SK-N-SH (cell line): ENCODE results near the gene ACTG2. TPM values are rescaled to one million over a fixed set of nuclear protein-coding genes. Genes with fewer than 3 reads are reported as not detected.

Source experiments
- CTCF ChIA-PET: fragments of 300-600, 350-600 bp; formaldehyde crosslinking; extraction: SDS; loops from one replicate; lab custom pipeline; 2021; lab: Yijun Ruan, JAX
- POLR2A ChIA-PET: fragments of 350-600 bp; sonication (Branson Sonifier 250); formaldehyde crosslinking; extraction: SDS; loops from one replicate; lab custom pipeline; 2020; ENCODE audit warnings: antibody characterized with exemption, inconsistent platforms; lab: Yijun Ruan, JAX
- DNase-seq: peaks from one replicate; pipeline ENCODE4 v3.0.0; 2012
- H2AFZ ChIP-seq: fragments of 200-600 bp; sonication (generic); 2 replicates; pipeline ENCODE4 v1.8.1; 2016; ENCODE audit warnings: antibody characterized with exemption, mild to moderate bottlenecking, low read depth
- H3F3A ChIP-seq: fragments of 200-600 bp; sonication (generic); replicated peaks from 2 replicates; pipeline ENCODE3; 2016; ENCODE audit warnings: antibody characterized with exemption, mild to moderate bottlenecking; ENCODE audit not compliant: insufficient read depth
- H3K27ac ChIP-seq, 2 experiments: fragments of 200-500 bp in 1 of 2; fragments of 200-600 bp in 1 of 2; sonication (Bioruptor generic) in 1 of 2; sonication (generic), shearing (Covaris generic) in 1 of 2; 2 replicates each; pipeline versions ENCODE4 v1.5.1 to v1.6.1; 2014 to 2016; ENCODE audit warnings: low read depth in 2 of 2, inconsistent platforms in 1 of 2, low read length in 1 of 2, mild to moderate bottlenecking in 1 of 2, mixed read lengths in 1 of 2
- H3K27me3 ChIP-seq: fragments of 200-600 bp; sonication (generic), shearing (Covaris generic); 2 replicates; pipeline ENCODE4 v1.6.1; 2016; ENCODE audit warnings: mixed run types; ENCODE audit not compliant: insufficient read depth
- H3K36me3 ChIP-seq, 2 experiments: fragments of 200-500 bp in 1 of 2; fragments of 200-600 bp in 1 of 2; sonication (Bioruptor generic) in 1 of 2; sonication (generic) in 1 of 2; replicated peaks in 1 of 2; 2 replicates each; pipeline versions ENCODE3 to v1.5.1; 2014 to 2016; ENCODE audit warnings: low read length in 1 of 2, mild to moderate bottlenecking in 1 of 2; ENCODE audit not compliant: insufficient read depth in 2 of 2, control insufficient read depth in 1 of 2
- H3K4me1 ChIP-seq, 2 experiments: fragments of 200-500 bp in 1 of 2; fragments of 200-600 bp in 1 of 2; sonication (Bioruptor generic) in 1 of 2; sonication (generic), shearing (Covaris generic) in 1 of 2; 2 replicates each; pipeline versions ENCODE4 v1.5.1 to v1.6.1; 2014 to 2016; ENCODE audit warnings: low read depth in 1 of 2, low read length in 1 of 2, mixed run types in 1 of 2; ENCODE audit not compliant: insufficient read depth in 2 of 2, control insufficient read depth in 1 of 2
- H3K4me2 ChIP-seq: fragments of 200-600 bp; sonication (generic), shearing (Covaris generic); 2 replicates; pipeline ENCODE4 v1.6.1; 2017; ENCODE audit warnings: mixed run types
- H3K4me3 ChIP-seq, 2 experiments: fragments of 200-500 bp in 1 of 2; fragments of 200-600 bp in 1 of 2; sonication (Bioruptor generic) in 1 of 2; sonication (generic), shearing (Covaris generic) in 1 of 2; 2 replicates each; pipeline versions ENCODE4 v1.5.1 to v1.8.1; 2014 to 2016; ENCODE audit warnings: low read depth in 2 of 2, inconsistent platforms in 1 of 2, low read length in 1 of 2, mild to moderate bottlenecking in 1 of 2, mixed read lengths in 1 of 2, moderate library complexity in 1 of 2
- H3K79me2 ChIP-seq: fragments of 200-600 bp; sonication (generic); 2 replicates; pipeline ENCODE4 v1.8.1; 2017; ENCODE audit warnings: mild to moderate bottlenecking; ENCODE audit not compliant: insufficient read depth
- H3K9ac ChIP-seq: fragments of 200-600 bp; sonication (generic); 2 replicates; pipeline ENCODE4 v1.6.1; 2017; ENCODE audit warnings: mixed run types
- H3K9me2 ChIP-seq: fragments of 200-600 bp; sonication (generic); 2 replicates; pipeline ENCODE4 v1.6.1; 2017; ENCODE audit warnings: mixed run types
- H3K9me3 ChIP-seq: fragments of 200-600 bp; sonication (generic); 2 replicates; pipeline ENCODE4 v1.6.1; 2017; ENCODE audit warnings: mixed run types, mild to moderate bottlenecking, moderate library complexity
- H4K20me1 ChIP-seq: fragments of 200-600 bp; sonication (generic); 2 replicates; pipeline ENCODE4 v1.6.1; 2017; ENCODE audit warnings: mild to moderate bottlenecking, mixed run types; ENCODE audit not compliant: insufficient read depth
- CHD2 ChIP-seq: fragments of 150-350 bp; IDR thresholded peaks from 2 replicates; pipeline ENCODE4 v1.6.1; 2018; ENCODE audit warnings: low read length; ENCODE audit not compliant: partially characterized antibody
- FOXM1 ChIP-seq: IDR thresholded peaks from 2 replicates; pipeline ENCODE4 v1.4.0; 2012; ENCODE audit warnings: low read depth, mild to moderate bottlenecking
- GATA2 ChIP-seq: sonication (generic); formaldehyde crosslinking; IDR thresholded peaks from 2 replicates; pipeline ENCODE4 v1.5.0; 2020; ENCODE audit warnings: mild to moderate bottlenecking, missing genetic modification reagents
- MAX ChIP-seq: IDR thresholded peaks from 2 replicates; pipeline ENCODE4 v1.4.0; 2012; ENCODE audit warnings: low read depth
- MEF2A ChIP-seq: IDR thresholded peaks from 2 replicates; pipeline ENCODE4 v1.4.0; 2012; ENCODE audit warnings: low read depth, borderline replicate concordance
- NFIC ChIP-seq: IDR thresholded peaks from 2 replicates; pipeline ENCODE4 v1.4.0; 2012; ENCODE audit warnings: borderline replicate concordance
- RAD21 ChIP-seq: IDR thresholded peaks from 2 replicates; pipeline ENCODE4 v1.6.1; 2012; ENCODE audit warnings: mild to moderate bottlenecking, low read length
- RCOR1 ChIP-seq: fragments of 150-350 bp; IDR thresholded peaks from 2 replicates; pipeline ENCODE4 v1.6.1; 2017; ENCODE audit warnings: antibody characterized with exemption, low read length
- REST ChIP-seq: IDR thresholded peaks from 2 replicates; pipeline ENCODE4 v1.6.1; 2012; ENCODE audit warnings: mild to moderate bottlenecking, low read depth, low read length, moderate library complexity
- RFX5 ChIP-seq: IDR thresholded peaks from 2 replicates; pipeline ENCODE4 v1.6.1; 2012; ENCODE audit warnings: mild to moderate bottlenecking, improper control_type of control experiment, low read length
- TCF12 ChIP-seq: IDR thresholded peaks from 2 replicates; pipeline ENCODE4 v1.4.0; 2012
- TEAD4 ChIP-seq: IDR thresholded peaks from 2 replicates; pipeline ENCODE4 v1.4.0; 2012; ENCODE audit warnings: mild to moderate bottlenecking, borderline replicate concordance; ENCODE audit not compliant: insufficient read depth
- USF1 ChIP-seq: IDR thresholded peaks from 2 replicates; pipeline ENCODE4 v1.4.0; 2012; ENCODE audit warnings: low read depth, borderline replicate concordance
- YY1 ChIP-seq: IDR thresholded peaks from 2 replicates; pipeline ENCODE4 v1.4.0; 2012; ENCODE audit warnings: low read depth, mild to moderate bottlenecking
- whole genome bisulfite sequencing: methylation state at CpG from one replicate; pipeline ENCODE4 v1.1.6; 2017; ENCODE audit warnings: low lambda C conversion rate; 5-methylcytosine and 5-hydroxymethylcytosine counted together
- polyA plus RNA-seq, 3 experiments: library from polyadenylated mRNA; depleted of rRNA; stranded (reverse); fragments of >200 nt; gene quantifications; 2 replicates each; pipeline ENCODE4 v1.2.3, GENCODE V29; 2012

ACTG2 gene
- polyA plus RNA-seq, 1 of the 3 experiments (the other 2 are of a cell fraction), result 0.25 TPM

- H3K4me3 ChIP-seq, result no peak overlapping the region
- H3K9ac ChIP-seq, result no peak overlapping the region
- CTCF ChIA-PET, result no interaction called here
- no peak overlapping the region for H2AFZ ChIP-seq
- no peaks in the 10 kb centered on the region for H3K9me3 ChIP-seq
- no peak overlapping the region for H3K4me2 ChIP-seq
- no peaks in the 10 kb centered on the region for H4K20me1 ChIP-seq
- H3K9me2 ChIP-seq, result no peaks in the 10 kb centered on the region
- no peaks in the 10 kb centered on the region for H3K36me3 ChIP-seq
- no peaks in the 10 kb centered on the region for H3F3A ChIP-seq
- peaks cover 0 to 5% of the 10 kb centered on the region in 2 experiments; a peak in 1 of 4 replicates for H3K4me1 ChIP-seq
- 60% methylated on average over 2 of the region's 2 CpGs for WGBS
- TF ChIP-seq GATA2 (no peak), RAD21 (no peak), USF1 (no peak), NFIC (no peak), CHD2 (no peak), MAX (no peak), RCOR1 (no peak), TCF12 (no peak), RFX5 (no peak), REST (no peak), FOXM1 (no peak), MEF2A (no peak)
- no peak for DNase-seq
- no peaks in the 10 kb centered on the region for H3K79me2 ChIP-seq
- no peaks in the 10 kb centered on the region; the same call in 1 of the 2 replicates for H3K27me3 ChIP-seq
- POLR2A ChIA-PET, result no interaction called here
- H3K27ac ChIP-seq, result no peak overlapping the region
These were observed 23.9 kb downstream of the ACTG2 start for GRCh38 chr2:73916666-73917065.

GRCh38 chr2:73917296-73917695, 24.5 kb downstream of the ACTG2 start:
- DNase-seq, result no peak
- H3K27me3 ChIP-seq, result no peaks in the 10 kb centered on the region; the same call in 1 of the 2 replicates
- H3K9ac ChIP-seq, result no peak overlapping the region
- 74% methylated on average over 2 of the region's 2 CpGs for WGBS
- no peaks in the 10 kb centered on the region for H3K79me2 ChIP-seq
- ChIA-PET CTCF (interaction anchor here (0.8 kb wide), 1 partner anchor 202 kb away, joined by 3 read pairs; no protein-coding TSS in a partner anchor), POLR2A (no interaction called here)
- H3K4me2 ChIP-seq, result no peak overlapping the region
- H3K36me3 ChIP-seq, result no peaks in the 10 kb centered on the region
- H3K27ac ChIP-seq, result no peak overlapping the region
- TF ChIP-seq FOXM1, result no peak
- TF ChIP-seq RFX5, result no peak
- no peak for TF ChIP-seq TEAD4
- TF ChIP-seq MEF2A, result no peak
- TF ChIP-seq YY1, result no peak
- TF ChIP-seq, all 33 proteins: peak for 0
- Histone ChIP-seq H3K4me3 (no peak overlapping the region), H2AFZ (no peak overlapping the region), H3K9me2 (no peaks in the 10 kb centered on the region), H4K20me1 (no peaks in the 10 kb centered on the region), H3F3A (no peaks in the 10 kb centered on the region), H3K4me1 (peaks cover 0 to 5% of the 10 kb centered on the region in 2 experiments; a peak in 1 of 4 replicates), H3K9me3 (no peaks in the 10 kb centered on the region)
